NB4 (cell line): Measurements from ENCODE around the gene L1CAM.

Source experiments
- CTCF ChIP-seq: IDR thresholded peaks from one replicate; pipeline ENCODE4 v1.5.1; 2012; ENCODE audit warnings: low read depth, low read length
- POLR2A ChIP-seq: IDR thresholded peaks from 2 replicates; pipeline ENCODE4 v1.6.1; 2011; ENCODE audit warnings: mild to moderate bottlenecking; ENCODE audit not compliant: insufficient read length; ENCODE audit errors: extremely low read depth

GRCh38 chrX:153884590-153884989 lies 1.4 kb downstream of the L1CAM start:
- TF ChIP-seq POLR2A (no peak), CTCF (no peak)
